Astrocyte of the spinal cord (primary cell): Measurements from ENCODE around the gene CRB2.

Source experiments
- DNase-seq: peaks from one replicate; pipeline ENCODE4 v3.0.0; 2011; ENCODE audit warnings: low read depth, low spot score
- H3K4me3 ChIP-seq: 2 replicates; pipeline ENCODE4 v1.5.1; 2011; ENCODE audit warnings: low read depth, mild to moderate bottlenecking, low read length, moderate library complexity
- in situ Hi-C: cut with HindIII; loops from 2 replicates; pipeline ENCODE4 v1.10.0; 2017; ENCODE audit warnings: low sequenced_read_pairs
- TF ChIP-seq, protein P1 (sequence below): IDR thresholded peaks from 2 replicates; pipeline ENCODE4 v1.5.1; 2012; ENCODE audit warnings: low read depth, mild to moderate bottlenecking, low read length, inconsistent platforms

Gene CRB2

DNA sequence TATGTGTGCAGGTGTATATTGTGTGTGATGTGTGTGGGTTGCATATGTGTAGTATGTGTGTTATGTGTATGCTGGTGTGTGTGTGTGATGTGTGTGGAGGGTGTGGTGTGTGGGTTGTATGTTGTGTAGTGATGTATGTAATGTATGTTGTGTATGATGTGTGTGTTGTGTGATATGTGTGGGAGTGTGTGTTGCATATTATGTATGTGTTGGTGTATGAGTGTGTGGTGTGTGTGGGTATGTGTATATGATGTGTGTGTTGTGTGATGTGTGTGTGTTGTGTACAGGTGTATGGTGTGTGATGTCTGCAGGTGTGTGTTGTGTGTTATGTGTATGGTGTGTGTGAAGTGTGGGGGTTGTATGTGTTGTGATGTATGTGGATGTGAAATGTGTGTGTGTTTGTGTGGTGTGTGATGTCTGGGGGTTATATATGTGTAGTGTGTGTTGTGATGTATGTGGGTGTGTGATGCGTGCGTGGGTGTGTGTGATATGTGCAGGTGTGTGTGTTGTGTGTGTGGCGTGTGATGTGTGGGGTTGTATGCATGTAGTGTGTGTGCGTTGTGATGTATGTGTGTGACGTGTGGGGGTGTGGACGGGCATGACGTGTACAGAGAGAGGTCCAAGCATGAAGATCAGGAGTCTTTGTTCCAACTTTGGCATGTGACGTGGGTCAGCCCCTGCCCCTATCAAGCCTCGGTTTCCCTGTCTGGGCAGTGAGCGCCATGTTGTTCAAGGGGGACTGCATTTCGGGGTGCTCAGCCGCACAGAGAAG is 8.5 kb upstream of the CRB2 start:
- in situ Hi-C loops: no loop called here
- H3K4me3 ChIP-seq: no peak overlapping the region
- DNase-seq: no peak
- TF ChIP-seq, protein P1, sequence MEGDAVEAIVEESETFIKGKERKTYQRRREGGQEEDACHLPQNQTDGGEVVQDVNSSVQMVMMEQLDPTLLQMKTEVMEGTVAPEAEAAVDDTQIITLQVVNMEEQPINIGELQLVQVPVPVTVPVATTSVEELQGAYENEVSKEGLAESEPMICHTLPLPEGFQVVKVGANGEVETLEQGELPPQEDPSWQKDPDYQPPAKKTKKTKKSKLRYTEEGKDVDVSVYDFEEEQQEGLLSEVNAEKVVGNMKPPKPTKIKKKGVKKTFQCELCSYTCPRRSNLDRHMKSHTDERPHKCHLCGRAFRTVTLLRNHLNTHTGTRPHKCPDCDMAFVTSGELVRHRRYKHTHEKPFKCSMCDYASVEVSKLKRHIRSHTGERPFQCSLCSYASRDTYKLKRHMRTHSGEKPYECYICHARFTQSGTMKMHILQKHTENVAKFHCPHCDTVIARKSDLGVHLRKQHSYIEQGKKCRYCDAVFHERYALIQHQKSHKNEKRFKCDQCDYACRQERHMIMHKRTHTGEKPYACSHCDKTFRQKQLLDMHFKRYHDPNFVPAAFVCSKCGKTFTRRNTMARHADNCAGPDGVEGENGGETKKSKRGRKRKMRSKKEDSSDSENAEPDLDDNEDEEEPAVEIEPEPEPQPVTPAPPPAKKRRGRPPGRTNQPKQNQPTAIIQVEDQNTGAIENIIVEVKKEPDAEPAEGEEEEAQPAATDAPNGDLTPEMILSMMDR: no peak

DNA sequence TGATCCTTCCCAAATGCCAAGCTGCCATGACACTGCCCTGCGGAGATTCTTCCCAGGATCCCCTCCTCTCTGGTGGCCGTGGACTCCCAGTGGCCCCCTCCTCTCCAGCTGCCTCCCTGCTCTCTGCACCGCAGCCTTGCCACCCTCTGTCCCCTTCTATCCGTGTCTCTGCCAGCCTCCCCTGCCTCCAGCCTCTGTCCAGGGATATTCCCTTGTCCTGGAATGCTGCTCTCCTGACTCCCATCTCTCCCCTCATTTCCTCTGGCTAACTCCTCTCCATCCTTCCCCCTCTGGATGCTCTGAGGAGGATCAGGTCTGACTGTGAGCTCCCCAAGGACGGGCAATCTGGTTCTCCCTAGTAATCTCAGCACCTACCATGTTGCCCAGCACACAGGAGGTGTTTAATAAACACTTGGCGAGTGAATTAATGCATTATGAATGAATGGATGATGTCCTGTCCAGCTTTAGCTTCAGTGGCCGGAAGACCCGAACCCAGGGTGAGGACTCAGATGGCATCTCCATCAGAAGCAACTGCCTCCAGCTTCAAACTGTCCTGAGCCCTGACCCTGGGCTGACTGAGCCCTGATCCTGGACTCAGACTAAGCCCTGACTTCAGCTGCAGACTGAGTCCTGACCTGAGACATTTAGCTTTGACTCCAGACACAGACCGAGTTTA is 7.5 kb upstream of the CRB2 start:
- TF ChIP-seq, protein P1: no peak
- no peak for DNase-seq
- no peak overlapping the region for H3K4me3 ChIP-seq

DNA sequence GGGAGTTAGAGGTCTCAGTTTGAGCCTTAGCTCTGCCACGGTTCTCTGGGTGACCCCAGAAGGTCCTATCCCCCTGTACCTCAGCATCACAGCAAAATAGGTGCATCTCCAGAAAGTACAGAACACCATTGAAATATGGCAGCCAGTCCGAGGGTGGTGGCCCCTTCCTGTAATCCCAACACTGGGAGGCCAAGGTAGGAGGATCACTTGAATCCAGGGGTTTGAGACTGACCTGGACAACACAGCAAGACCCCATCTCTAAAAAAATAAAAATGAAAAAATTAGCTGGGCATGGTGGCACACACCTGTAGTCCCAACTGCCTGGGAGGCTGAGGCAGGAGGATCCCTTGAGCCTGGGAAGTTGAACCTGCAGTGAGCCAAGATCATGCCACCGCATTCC is 7.0 kb upstream of the CRB2 start:
- no peak overlapping the region for H3K4me3 ChIP-seq
- no peak for DNase-seq
- in situ Hi-C loops: no loop called here
- TF ChIP-seq, protein P1: no peak

More for the DNA sequence above, 7.5 kb upstream of the CRB2 start:
- in situ Hi-C loops: no loop called here

DNA sequence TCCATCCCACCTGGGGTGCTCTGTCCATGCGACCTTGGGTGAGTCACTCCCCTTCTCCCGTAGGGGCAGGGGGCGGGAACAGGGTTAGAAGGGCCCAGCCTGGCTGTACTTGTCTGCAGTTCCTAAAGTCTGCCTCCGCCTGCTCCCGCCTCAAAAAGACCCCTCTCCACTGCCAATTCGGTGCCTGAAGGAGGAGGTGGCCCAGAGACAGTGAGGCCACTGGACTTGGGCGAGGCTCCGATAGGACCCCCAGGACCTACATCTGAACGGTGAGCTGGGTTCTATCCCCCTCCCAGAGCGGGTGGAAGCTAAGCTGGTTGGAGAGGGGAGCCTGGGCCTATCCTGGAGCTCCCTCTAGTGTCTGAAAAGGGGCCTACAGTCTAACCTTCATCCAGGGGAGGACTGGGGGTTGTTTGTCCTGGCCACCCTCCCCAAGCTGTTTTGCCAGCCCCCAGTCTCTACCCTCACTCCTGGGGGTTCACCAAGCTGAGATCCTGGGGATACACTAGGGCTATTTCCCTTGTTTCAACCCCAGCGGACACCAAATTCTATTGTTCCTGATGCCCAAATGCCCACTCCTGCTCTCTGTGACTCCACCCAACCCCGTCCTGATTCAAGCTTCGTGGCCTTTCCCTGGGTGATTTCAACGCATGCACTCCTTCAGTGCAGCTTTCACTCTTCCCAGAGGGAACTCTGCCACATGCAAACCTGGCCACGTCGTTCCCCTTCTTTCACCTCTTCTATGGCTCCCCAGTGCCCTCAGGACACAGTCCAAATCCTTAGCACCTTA is 6.1 kb upstream of the CRB2 start:
- no peak overlapping the region for H3K4me3 ChIP-seq
- TF ChIP-seq, protein P1: peak; percentile 96
- in situ Hi-C loops: no loop called here
- peak; percentile 45 for DNase-seq

DNA sequence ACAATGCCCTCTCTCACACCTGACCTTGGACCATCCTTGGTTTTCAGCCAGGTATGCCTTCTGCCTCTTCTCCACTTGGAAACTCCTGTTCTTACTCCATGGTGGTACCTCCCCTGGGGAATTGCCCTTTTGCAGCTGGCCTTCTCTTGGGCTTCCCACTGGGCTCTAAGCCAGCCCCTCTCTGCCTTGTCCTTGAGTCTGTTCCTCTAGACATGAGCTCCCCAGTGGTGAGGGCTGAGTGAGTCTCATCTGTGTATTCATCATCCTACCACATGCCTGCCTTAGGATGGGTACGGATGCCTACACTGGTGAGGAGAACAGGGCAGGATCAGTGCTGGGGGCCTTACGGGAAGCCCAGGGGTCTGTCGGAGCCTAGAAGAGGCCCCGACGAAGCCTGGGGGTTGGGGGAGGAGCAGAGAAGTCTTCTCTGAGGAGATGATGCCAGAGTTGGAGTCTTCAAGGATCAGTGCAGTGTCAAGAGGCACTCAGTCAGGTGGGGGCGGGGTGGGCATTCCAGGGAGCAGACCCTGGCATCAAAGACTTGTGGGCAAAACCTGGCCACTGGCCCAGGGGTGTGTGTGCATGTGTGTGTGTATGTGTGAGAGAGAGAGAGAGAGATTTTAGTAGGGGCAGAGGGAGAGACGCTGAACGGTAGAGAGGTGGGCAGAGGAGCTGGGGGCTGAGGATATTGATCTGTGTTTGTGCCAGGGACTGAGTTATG is 5.2 kb upstream of the CRB2 start:
- TF ChIP-seq, protein P1: no peak
- no peak overlapping the region for H3K4me3 ChIP-seq
- DNase-seq: no peak
- in situ Hi-C loops: no loop called here

DNA sequence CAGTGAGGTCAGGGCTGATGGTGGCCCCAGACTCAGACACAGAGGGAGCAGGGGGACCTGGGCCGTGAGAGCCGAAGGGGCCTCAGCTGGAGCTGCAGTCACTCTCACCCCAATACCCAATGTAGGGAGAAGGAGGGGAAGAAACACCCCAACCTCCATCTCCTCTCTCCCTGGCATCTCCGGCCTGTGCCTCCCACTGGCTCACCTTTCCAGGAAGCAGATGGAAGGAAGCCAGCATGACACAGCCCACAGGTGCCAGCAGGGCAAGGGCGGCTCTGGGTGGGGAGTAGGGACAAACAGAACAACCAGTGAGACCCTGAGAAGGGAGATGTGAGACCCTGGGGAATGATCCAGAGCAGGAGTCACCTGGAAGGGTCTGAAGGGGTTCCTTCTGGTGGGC is 3.0 kb upstream of the CRB2 start:
- no peak for DNase-seq
- in situ Hi-C loops: no loop called here
- no peak overlapping the region for H3K4me3 ChIP-seq
- TF ChIP-seq, protein P1: no peak
